Urothelium cell line (cell line): ENCODE results near the gene CTNNBIP1.

ENCODE experiments used
- DNase-seq: peaks from one replicate; pipeline ENCODE4 v3.0.0; 2011; ENCODE audit warnings: low spot score, mixed read lengths
- FAIRE-seq: peaks from 2 replicates; lab custom pipeline; 2011; peaks lifted over from hg19 to GRCh38; lab: Jason Lieb, UNC

CTNNBIP1 gene

GRCh38 chr1:9859281-9860014 lies 50.6 kb downstream of the CTNNBIP1 start:
- FAIRE-seq (no peak), DNase-seq (no peak)

- FAIRE-seq (no peak), DNase-seq (no peak)
Observed at GRCh38 chr1:9858293-9859035, 51.6 kb downstream of the CTNNBIP1 start.

DNA sequence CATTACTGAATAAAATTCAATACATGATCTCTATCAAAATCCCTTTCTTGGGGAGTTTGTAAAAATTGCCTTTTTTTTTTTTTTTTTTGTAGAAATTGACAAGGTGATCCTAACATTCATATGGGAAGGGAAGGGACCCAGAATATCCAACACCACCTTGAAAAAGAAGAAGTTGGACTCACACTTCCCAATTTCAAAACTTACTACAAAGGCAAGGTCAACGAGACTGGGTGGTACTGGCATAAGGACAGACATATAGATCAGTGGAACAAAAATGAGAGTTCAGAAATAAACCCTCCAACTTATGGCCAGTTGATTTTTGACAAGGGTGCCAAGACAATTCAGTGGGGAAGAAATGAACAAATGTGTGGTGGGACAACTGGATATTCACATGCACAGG lies 54.9 kb downstream of the CTNNBIP1 start:
- FAIRE-seq (no peak), DNase-seq (no peak)

DNA sequence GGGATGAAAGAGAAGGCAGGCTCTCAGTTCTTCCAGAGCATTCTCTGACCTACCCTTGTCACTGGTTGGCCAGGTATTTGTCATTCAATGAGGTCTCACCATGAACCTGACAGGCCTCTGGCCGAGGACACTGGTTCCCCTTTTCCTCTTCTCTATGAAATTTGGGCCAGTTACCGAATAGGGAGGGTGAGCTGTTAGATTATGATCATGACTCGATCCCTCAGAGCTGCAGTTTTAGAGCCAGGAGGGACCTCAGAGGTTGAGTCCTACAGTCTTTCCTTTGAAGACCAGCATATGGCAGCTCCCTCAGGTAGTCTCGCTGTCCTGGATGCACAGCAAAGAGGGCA lies 56.8 kb downstream of the CTNNBIP1 start:
- no peak for FAIRE-seq
- DNase-seq, result no peak

- DNase-seq (peak; percentile 26), FAIRE-seq (no peak)
Observed at GRCh38 chr1:9852410-9853248, 57.4 kb downstream of the CTNNBIP1 start.

GRCh38 chr1:9852004-9852403 lies 58.1 kb downstream of the CTNNBIP1 start:
- no peak for DNase-seq
- no peak for FAIRE-seq

GRCh38 chr1:9850442-9851162 lies 59.5 kb downstream of the CTNNBIP1 start:
- no peak for DNase-seq
- FAIRE-seq, result no peak

DNA sequence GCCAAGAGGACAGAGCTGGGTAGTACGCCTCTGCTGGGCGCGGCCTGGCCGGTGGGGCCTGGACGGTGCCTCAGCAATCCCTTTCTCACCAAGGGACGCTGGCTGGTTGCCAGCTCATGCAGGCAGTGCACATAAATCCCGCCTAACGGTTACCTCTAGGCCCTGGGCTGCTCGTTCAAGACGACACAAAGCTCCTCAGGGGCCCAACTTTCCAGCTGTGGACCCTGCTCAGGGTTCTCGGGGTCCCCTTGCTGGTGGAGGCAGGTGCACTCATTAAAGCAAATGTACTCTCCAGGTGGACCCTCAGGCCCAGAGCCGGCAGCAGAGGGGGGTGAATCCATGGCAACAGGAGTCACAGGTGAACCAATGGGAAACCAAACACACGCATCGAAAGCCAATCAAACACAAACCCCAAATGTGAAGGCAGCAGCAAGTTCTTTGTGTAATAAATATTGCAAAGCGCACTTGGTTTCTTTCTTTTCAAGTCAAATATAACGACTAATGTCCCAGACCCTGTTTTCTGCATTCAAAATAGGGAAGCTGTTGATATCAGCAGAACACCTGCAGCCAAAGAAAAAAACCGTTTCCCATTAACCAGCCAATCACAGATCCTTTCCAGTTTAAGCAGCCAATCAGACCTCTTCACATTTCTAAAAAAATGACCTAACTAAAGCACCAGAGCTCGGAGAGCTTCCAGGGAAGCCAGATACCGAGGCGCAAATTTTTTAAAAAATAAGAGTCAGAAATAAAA lies 60.2 kb downstream of the CTNNBIP1 start:
- FAIRE-seq (no peak), DNase-seq (no peak)

DNA sequence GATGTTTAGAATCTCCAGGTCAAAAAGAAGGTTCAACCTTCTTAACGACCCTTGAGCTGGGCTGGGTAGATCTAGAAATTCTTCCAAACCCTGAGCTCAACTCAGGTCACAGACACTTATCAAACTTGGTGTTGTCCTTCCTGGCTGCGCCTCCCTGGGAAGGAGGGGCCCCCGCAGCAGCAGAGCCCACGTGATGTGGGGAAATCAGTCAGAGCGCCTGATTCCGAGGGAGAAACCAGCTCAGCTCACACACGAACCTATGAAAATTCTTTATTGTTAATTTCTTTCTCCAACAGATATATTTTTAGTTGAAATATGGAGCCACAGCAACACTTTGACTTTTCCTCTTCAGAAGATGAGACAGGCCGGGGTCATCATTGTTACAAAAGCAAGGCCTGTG lies 62.0 kb downstream of the CTNNBIP1 start:
- no peak for DNase-seq

GRCh38 chr1:9847269-9847668 lies 62.8 kb downstream of the CTNNBIP1 start:
- DNase-seq (no peak), FAIRE-seq (peak; percentile 35)

More for the DNA sequence above, 62.0 kb downstream of the CTNNBIP1 start:
- FAIRE-seq, result no peak

DNA sequence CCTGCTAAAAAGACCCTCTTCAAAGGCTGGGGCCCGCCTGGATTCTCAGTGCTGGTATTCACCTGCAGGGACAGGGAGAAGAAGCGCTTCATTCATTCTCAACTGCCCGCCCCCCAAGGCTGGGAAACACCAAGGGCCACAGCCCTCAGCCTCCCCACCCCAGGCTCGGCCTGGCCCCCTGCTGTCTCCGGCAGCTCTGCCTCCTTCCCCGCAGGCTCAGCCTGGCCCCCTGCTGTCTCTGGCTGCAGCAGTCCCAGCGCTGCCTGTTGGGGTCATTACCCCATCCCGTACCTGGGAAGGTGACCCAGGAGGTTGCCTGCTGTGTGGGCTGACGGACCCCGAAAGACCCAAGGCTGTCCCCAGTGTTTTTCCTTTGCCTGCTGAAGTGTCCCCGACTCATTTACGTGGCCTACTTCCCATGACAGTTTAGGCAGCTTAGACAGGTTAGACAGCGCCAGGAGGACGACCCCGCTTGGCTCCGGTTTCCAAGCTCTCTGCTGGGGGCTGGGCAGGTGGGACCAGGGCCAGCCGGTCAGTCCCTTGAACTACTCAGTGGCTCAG lies 63.4 kb downstream of the CTNNBIP1 start:
- FAIRE-seq (no peak), DNase-seq (no peak)

DNA sequence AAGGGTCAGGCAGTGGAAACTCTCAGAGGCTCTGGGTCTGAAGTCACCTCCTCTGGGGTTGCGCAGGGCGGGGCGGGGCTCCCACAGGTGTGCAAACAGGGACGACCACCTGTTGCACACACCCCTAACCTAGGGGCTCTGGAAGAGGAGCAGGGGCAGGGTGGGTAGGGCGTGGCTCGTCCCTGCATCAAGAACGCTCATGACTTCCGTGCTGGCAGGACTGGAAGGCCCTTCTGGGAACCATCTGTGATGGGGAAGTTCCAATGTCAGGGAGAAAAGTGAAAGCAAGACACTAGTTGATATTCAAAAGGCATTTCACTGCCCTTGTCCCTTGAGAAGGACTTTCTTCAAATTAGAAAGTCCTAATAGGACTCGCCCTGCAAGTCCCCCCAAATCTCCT lies 64.2 kb downstream of the CTNNBIP1 start:
- DNase-seq (no peak), FAIRE-seq (no peak)

GRCh38 chr1:9844756-9845155 lies 65.3 kb downstream of the CTNNBIP1 start:
- FAIRE-seq (no peak), DNase-seq (no peak)

GRCh38 chr1:9844106-9844505 lies 66.0 kb downstream of the CTNNBIP1 start:
- FAIRE-seq (no peak), DNase-seq (no peak)

DNA sequence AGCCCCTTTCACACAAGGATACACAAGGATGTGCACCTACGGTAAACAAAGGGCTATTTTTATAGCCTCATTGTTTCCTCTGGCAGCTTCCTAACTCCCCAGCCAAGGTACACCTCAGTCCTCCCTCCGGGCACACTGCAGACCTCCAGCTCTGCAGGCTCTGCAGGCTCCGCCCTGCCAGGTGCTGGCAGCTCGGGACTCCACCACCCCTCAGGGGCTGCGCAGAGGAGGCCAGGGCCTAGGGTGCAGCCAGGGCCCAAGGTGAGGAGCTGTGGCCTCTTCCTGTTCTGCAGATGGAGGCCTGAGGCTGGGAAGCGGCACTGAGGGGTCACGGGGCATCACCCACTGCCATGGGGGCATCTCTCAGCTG lies 66.5 kb downstream of the CTNNBIP1 start:
- DNase-seq (no peak), FAIRE-seq (no peak)

GRCh38 chr1:9842781-9843575 lies 67.1 kb downstream of the CTNNBIP1 start:
- no peak for FAIRE-seq

GRCh38 chr1:9842073-9842711 lies 67.9 kb downstream of the CTNNBIP1 start:
- FAIRE-seq (no peak), DNase-seq (no peak)

More at GRCh38 chr1:9842781-9843575, 67.1 kb downstream of the CTNNBIP1 start:
- no peak for DNase-seq

GRCh38 chr1:9841460-9841859 lies 68.6 kb downstream of the CTNNBIP1 start:
- FAIRE-seq, result no peak
- DNase-seq, result no peak

DNA sequence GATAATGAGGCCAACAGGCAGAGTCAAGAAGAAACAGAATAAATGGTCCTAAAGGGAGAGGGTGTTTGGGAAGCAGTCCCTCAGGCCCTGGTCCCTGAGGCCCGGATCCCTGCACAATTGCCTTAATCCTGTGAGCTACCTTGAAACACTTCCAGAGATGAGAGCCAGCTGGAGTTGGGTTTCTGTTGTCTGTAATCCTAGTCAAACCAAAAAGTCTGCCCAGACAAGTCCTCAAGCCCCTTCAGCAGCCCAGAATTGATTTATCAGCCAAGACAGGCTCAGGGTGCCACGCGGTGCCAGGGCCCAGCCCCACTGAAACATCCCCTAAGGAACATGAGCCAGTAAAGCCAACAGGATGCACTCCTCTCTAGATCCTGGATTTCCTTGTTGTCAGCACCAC lies 69.9 kb downstream of the CTNNBIP1 start:
- no peak for DNase-seq
- FAIRE-seq, result no peak
